CD14-positive monocyte (primary cell): ENCODE results near the gene LRRC49. TPM values are rescaled to one million over a fixed set of nuclear protein-coding genes. Genes with fewer than 3 reads are reported as not detected.

Source experiments
- DNase-seq, 3 donors: peaks; one replicate each; pipeline ENCODE4 v3.0.0-alpha.2; 2011 to 2022
- H2AFZ ChIP-seq: 2 replicates; pipeline ENCODE4 v1.6.0; 2012; ENCODE audit warnings: mild to moderate bottlenecking, low read depth, low read length, inconsistent platforms; ENCODE audit not compliant: insufficient read depth, poor library complexity, severe bottlenecking
- H3K27ac ChIP-seq, 2 donors: 1 replicate in 1 of 2; 2 replicates in 1 of 2; pipeline ENCODE4 v1.5.1; 2012 to 2013; ENCODE audit warnings: low read length in 2 of 2, control low read depth in 1 of 2, inconsistent platforms in 1 of 2, low read depth in 1 of 2, mild to moderate bottlenecking in 1 of 2
- H3K27me3 ChIP-seq, 2 donors: one replicate each; pipeline versions ENCODE4 v1.6.0 to v1.6.1; 2011 to 2013; ENCODE audit warnings: low read length in 2 of 2; ENCODE audit not compliant: control insufficient read depth in 2 of 2, insufficient read depth in 2 of 2
- H3K36me3 ChIP-seq, 2 donors: replicated peaks in 1 of 2; 1 replicate in 1 of 2; 2 replicates in 1 of 2; pipeline versions ENCODE4 v1.5.1 to v1.6.1; 2012 to 2013; ENCODE audit warnings: low read length in 2 of 2, control low read depth in 1 of 2, inconsistent platforms in 1 of 2, mild to moderate bottlenecking in 1 of 2; ENCODE audit not compliant: insufficient read depth in 2 of 2, control insufficient read depth in 1 of 2
- H3K4me1 ChIP-seq, 2 donors: 1 replicate in 1 of 2; 2 replicates in 1 of 2; pipeline versions ENCODE4 v1.5.1 to v1.6.1; 2012 to 2013; ENCODE audit warnings: low read length in 2 of 2, control low read depth in 1 of 2, inconsistent platforms in 1 of 2, mild to moderate bottlenecking in 1 of 2, moderate library complexity in 1 of 2; ENCODE audit not compliant: insufficient read depth in 2 of 2, control insufficient read depth in 1 of 2
- H3K4me2 ChIP-seq: replicated peaks from 2 replicates; pipeline ENCODE3; 2012; ENCODE audit warnings: low read length, moderate library complexity, mild to moderate bottlenecking; ENCODE audit not compliant: poor library complexity, severe bottlenecking; ENCODE audit errors: extremely low read depth
- H3K4me3 ChIP-seq, 3 experiments: fragments of 200-600 bp in 1 of 3; sonication (generic) in 1 of 3; replicated peaks in 1 of 3; 1 replicate in 2 of 3; 2 replicates in 1 of 3; pipeline ENCODE4 v1.5.1; 2011 to 2013; ENCODE audit warnings: low read length in 3 of 3, mild to moderate bottlenecking in 3 of 3, control low read depth in 2 of 3, low read depth in 2 of 3, inconsistent platforms in 1 of 3, moderate library complexity in 1 of 3
- H3K79me2 ChIP-seq: 2 replicates; pipeline ENCODE4 v1.6.0; 2012; ENCODE audit warnings: mild to moderate bottlenecking, control low read depth, inconsistent platforms, low read length, moderate library complexity; ENCODE audit not compliant: insufficient read depth
- H3K9ac ChIP-seq: 2 replicates; pipeline ENCODE4 v1.6.0; 2017; ENCODE audit warnings: low read length, mild to moderate bottlenecking; ENCODE audit not compliant: insufficient read depth, poor library complexity, severe bottlenecking
- H3K9me3 ChIP-seq, 2 donors: replicated peaks in 1 of 2; 1 replicate in 1 of 2; 2 replicates in 1 of 2; pipeline versions ENCODE4 v1.5.1 to v1.6.1; 2012 to 2013; ENCODE audit warnings: low read length in 2 of 2, control low read depth in 1 of 2; ENCODE audit not compliant: control insufficient read depth in 1 of 2, insufficient read depth in 1 of 2
- H4K20me1 ChIP-seq: 2 replicates; pipeline ENCODE4 v1.6.0; 2012; ENCODE audit warnings: mild to moderate bottlenecking, low read length, control low read depth, moderate library complexity; ENCODE audit not compliant: insufficient read depth
- H3K27ac Mint-ChIP-seq, 7 donors: one replicate each; pipeline ENCODE4 v1.8.0; 2020; ENCODE audit warnings: mild to moderate bottlenecking in 7 of 7, mixed read lengths in 7 of 7, moderate library complexity in 6 of 7, inconsistent platforms in 2 of 7
- H3K27me3 Mint-ChIP-seq, 3 donors: one replicate each; pipeline ENCODE4 v1.8.0; 2021 to 2022; ENCODE audit warnings: low read depth in 3 of 3, mild to moderate bottlenecking in 3 of 3, mixed read lengths in 3 of 3, moderate library complexity in 3 of 3, inconsistent platforms in 1 of 3
- H3K36me3 Mint-ChIP-seq, 2 donors: one replicate each; pipeline ENCODE4 v1.8.0; 2020; ENCODE audit warnings: mixed read lengths in 2 of 2, inconsistent platforms in 1 of 2, mild to moderate bottlenecking in 1 of 2
- H3K4me1 Mint-ChIP-seq: one replicate; pipeline ENCODE4 v1.8.0; 2020; ENCODE audit warnings: mild to moderate bottlenecking, mixed read lengths
- H3K4me3 Mint-ChIP-seq, 2 donors: one replicate each; pipeline ENCODE4 v1.8.0; 2020; ENCODE audit warnings: mild to moderate bottlenecking in 2 of 2, mixed read lengths in 2 of 2, moderate library complexity in 1 of 2
- H3K9me3 Mint-ChIP-seq, 7 donors: one replicate each; pipeline ENCODE4 v1.8.0; 2020 to 2022; ENCODE audit warnings: mixed read lengths in 7 of 7, mild to moderate bottlenecking in 6 of 7, moderate library complexity in 6 of 7, inconsistent platforms in 2 of 7
- CTCF ChIP-seq: fragments of 200-600 bp; IDR thresholded peaks from one replicate; pipeline ENCODE4 v1.8.0; 2022; ENCODE audit warnings: antibody characterized with exemption, mild to moderate bottlenecking
- WGBS: methylation state at CpG from one replicate; pipeline ENCODE4 v1.1.5; 2013; ENCODE audit warnings: missing lambda C conversion rate; ENCODE audit not compliant: insufficient coverage; 5-methylcytosine and 5-hydroxymethylcytosine counted together
- intact Hi-C, 2 donors: fragments of 100-400 bp; cut with micrococcal nuclease; formaldehyde crosslinking; loops; one replicate each; pipeline versions ENCODE4 v1.15.0 to v1.15.1; 2023
- polyA plus RNA-seq, 3 donors: library from polyadenylated mRNA; depleted of rRNA in 1 of 3; unstranded in 2 of 3; stranded (reverse) in 1 of 3; fragments of 300-500 nt in 2 of 3; fragments of >200 nt in 1 of 3; fragmentation: Illumina TruSeq in 2 of 3; gene quantifications; 1 replicate in 2 of 3; 2 replicates in 1 of 3; pipeline ENCODE4 v1.2.3, GENCODE V29; 2012 to 2021

Gene LRRC49
- polyA plus RNA-seq, 3 donors, result 0.08 to 0.51 (median 0.24) TPM

GRCh38 chr15:70954171-70954570, 61.5 kb downstream of the LRRC49 start:
- no peak for TF ChIP-seq CTCF
- Mint-ChIP-seq H3K9me3 (peaks cover 0 to 8% (median 5%) of the 10 kb centered on the region in 7 donors), H3K36me3 (no peaks in the 10 kb centered on the region), H3K4me3 (no peak overlapping the region), H3K27ac (no peak overlapping the region), H3K27me3 (peaks cover 2 to 13% (median 12%) of the 10 kb centered on the region in 3 donors), H3K4me1 (no peaks in the 10 kb centered on the region)
- intact Hi-C loops, result no loop called here
- Histone ChIP-seq H3K36me3 (no peaks in the 10 kb centered on the region), H3K4me1 (no peaks in the 10 kb centered on the region), H3K9ac (no peak overlapping the region), H4K20me1 (no peaks in the 10 kb centered on the region), H3K27ac (no peak overlapping the region), H3K79me2 (no peaks in the 10 kb centered on the region), H2AFZ (no peak overlapping the region), H3K4me3 (no peak overlapping the region), H3K9me3 (no peaks in the 10 kb centered on the region), H3K4me2 (no peak overlapping the region), H3K27me3 (no peaks in the 10 kb centered on the region)
- WGBS, result 100% methylated on average over 1 of the region's 1 CpG
- DNase-seq, result no peak

GRCh38 chr15:70954733-70955132, 62.1 kb downstream of the LRRC49 start:
- H3K4me2 ChIP-seq, result no peak overlapping the region
- H3K4me3 Mint-ChIP-seq, result no peak overlapping the region
- DNase-seq, result no peak
- intact Hi-C loops, result no loop called here
- TF ChIP-seq CTCF, result no peak
- no peaks in the 10 kb centered on the region for H3K36me3 ChIP-seq
- H3K4me3 ChIP-seq, result no peak overlapping the region
- H3K27me3 ChIP-seq, result no peaks in the 10 kb centered on the region
- H3K9ac ChIP-seq, result no peak overlapping the region
- no peak overlapping the region for H3K27ac Mint-ChIP-seq
- H4K20me1 ChIP-seq, result no peaks in the 10 kb centered on the region
- no peaks in the 10 kb centered on the region for H3K36me3 Mint-ChIP-seq
- no peaks in the 10 kb centered on the region for H3K9me3 ChIP-seq
- no peaks in the 10 kb centered on the region for H3K79me2 ChIP-seq
- H3K27me3 Mint-ChIP-seq, result peaks cover 2 to 13% (median 12%) of the 10 kb centered on the region in 3 donors
- H2AFZ ChIP-seq, result no peak overlapping the region
- no peak overlapping the region for H3K27ac ChIP-seq
- no peaks in the 10 kb centered on the region for H3K4me1 ChIP-seq
- H3K9me3 Mint-ChIP-seq, result peaks cover 0 to 11% (median 5%) of the 10 kb centered on the region in 7 donors
- no peaks in the 10 kb centered on the region for H3K4me1 Mint-ChIP-seq
- WGBS, result 100% methylated on average over 4 of the region's 6 CpGs
